ENCODE measurements around the gene RHBDF1. TPM values are rescaled to one million over a fixed set of nuclear protein-coding genes. Genes with fewer than 3 reads are reported as not detected.

The RHBDF1 gene
- total and polyA plus RNA-seq, 10 donors, result 6.5 to 23.0 (median 10.6) TPM

DNA sequence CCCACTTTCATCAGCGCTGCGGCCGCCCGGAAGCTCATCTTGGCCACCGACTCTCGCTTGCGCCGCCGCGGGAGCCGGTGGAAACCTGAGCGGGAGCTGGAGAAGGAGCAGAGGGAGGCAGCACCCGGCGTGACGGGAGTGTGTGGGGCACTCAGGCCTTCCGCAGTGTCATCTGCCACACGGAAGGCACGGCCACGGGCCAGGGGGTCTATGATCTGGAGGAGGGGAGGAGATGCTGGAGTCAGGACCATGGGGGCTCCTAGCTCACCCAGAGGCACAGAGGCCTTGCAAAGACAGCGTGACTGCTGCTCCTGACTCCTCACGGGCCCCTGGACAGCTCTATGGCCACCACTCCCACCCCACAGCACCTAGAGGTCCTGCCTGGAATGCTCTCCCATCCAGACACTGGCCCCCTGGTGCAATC lies 9.5 kb downstream of the RHBDF1 start:
- H3K4me3 ChIP-seq, result no peak overlapping the region
- DNase-seq, result peak; percentile 51
- H3K27me3 ChIP-seq (replicated peaks in 1 of 7), result no peaks in the 10 kb centered on the region
- no peaks in the 10 kb centered on the region for H3K9me3 ChIP-seq
- no peak overlapping the region for H3K27ac ChIP-seq
- H3K36me3 ChIP-seq, result peaks cover 0 to 63% (median 9%) of the 10 kb centered on the region in 6 donors
- no peak for TF ChIP-seq POLR2A (IDR thresholded peaks at IDR 0.05)
- TF ChIP-seq, protein P1, sequence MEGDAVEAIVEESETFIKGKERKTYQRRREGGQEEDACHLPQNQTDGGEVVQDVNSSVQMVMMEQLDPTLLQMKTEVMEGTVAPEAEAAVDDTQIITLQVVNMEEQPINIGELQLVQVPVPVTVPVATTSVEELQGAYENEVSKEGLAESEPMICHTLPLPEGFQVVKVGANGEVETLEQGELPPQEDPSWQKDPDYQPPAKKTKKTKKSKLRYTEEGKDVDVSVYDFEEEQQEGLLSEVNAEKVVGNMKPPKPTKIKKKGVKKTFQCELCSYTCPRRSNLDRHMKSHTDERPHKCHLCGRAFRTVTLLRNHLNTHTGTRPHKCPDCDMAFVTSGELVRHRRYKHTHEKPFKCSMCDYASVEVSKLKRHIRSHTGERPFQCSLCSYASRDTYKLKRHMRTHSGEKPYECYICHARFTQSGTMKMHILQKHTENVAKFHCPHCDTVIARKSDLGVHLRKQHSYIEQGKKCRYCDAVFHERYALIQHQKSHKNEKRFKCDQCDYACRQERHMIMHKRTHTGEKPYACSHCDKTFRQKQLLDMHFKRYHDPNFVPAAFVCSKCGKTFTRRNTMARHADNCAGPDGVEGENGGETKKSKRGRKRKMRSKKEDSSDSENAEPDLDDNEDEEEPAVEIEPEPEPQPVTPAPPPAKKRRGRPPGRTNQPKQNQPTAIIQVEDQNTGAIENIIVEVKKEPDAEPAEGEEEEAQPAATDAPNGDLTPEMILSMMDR (IDR thresholded peaks at IDR 0.05 in 8 of 11, conservative IDR thresholded peaks at IDR 0.05 in 3 of 11), result no peak
- no peak for TF ChIP-seq POLR2AphosphoS5 (IDR thresholded peaks at IDR 0.05)
- peaks cover 0 to 26% (median 11%) of the 10 kb centered on the region in 6 donors for H3K4me1 ChIP-seq
- 93 to 97% (median 97%) methylated on average over 19 to 21 of the region's 21 CpGs for WGBS, 5 donors
- intact Hi-C loops (cut with DNase I; ENCODE audit: low total_unique reads), result no loop called here

DNA sequence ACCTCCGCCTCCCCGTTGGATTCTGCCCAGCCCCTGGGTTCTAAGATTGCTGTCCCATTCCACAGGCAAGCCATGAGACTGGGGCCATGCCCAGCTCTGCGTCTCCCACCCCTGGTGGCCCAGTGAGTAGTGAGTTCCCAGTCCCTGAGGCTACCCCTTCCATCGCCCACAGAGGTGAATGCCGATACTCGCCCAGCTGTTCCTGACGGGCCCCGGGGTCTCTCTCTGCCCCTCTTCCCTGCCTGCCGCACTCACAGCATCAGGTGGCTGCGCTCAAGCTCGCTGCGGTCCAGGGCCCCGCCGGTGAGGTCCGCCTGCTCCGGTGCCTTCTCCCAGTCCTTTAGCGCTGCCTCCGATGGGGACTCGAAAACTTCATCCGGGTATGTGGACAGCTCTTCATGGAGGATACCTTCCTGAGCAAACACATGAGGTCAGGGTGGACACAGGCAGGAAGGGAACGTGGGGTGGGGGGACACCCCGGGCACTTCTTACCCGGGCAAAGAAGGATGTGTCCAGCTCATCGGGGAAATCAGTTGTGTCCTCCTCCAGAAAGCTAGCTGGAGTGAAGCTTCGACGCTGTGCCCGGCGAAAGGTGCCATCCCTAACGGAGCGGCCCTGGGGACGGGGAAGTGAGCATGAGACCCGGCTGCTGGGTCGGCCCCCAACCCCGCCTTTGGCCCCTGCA lies 10.0 kb downstream of the RHBDF1 start:
- TF ChIP-seq, protein P1 (IDR thresholded peaks at IDR 0.05 in 8 of 11, conservative IDR thresholded peaks at IDR 0.05 in 3 of 11), result no peak
- TF ChIP-seq POLR2A (IDR thresholded peaks at IDR 0.05), result no peak
- TF ChIP-seq POLR2AphosphoS5 (IDR thresholded peaks at IDR 0.05), result no peak
- H3K9me3 ChIP-seq, result no peaks in the 10 kb centered on the region
- intact Hi-C loops (cut with DNase I; ENCODE audit: low total_unique reads), result no loop called here
- 92 to 96% (median 94%) methylated on average over 33 to 34 of the region's 34 CpGs for WGBS, 5 donors
- peaks cover 0 to 68% (median 13%) of the 10 kb centered on the region in 6 donors for H3K36me3 ChIP-seq
- peak; percentile 68 for DNase-seq
- no peak overlapping the region for H3K4me3 ChIP-seq
- no peaks in the 10 kb centered on the region for H3K27me3 ChIP-seq (replicated peaks in 1 of 7)
- H3K4me1 ChIP-seq, result peaks cover 0 to 21% (median 11%) of the 10 kb centered on the region in 6 donors
- H3K27ac ChIP-seq, result no peak overlapping the region

DNA sequence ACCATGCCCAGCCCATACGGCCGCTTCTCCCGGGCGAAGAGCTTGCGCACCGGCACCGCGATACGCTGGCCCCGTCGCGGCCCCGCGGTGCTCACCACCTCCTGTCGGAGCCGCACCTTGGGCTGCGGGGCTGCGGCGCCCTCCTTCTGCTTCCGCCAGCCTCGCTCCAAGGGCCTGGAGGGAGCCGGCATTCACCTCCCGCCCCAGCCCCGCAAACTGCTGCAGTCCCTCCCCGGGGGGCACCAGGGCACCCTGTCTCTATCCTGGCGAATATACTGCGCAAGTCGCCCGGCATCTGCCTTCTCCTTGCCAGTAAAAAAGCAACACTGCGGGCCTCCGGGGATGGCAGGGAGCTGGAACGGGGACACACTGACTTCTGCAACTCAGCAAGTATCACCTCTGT lies 10.6 kb downstream of the RHBDF1 start:
- intact Hi-C loops (cut with DNase I; ENCODE audit: low total_unique reads), result no loop called here
- Histone ChIP-seq H3K27me3 (replicated peaks in 1 of 7) (no peaks in the 10 kb centered on the region), H3K36me3 (peaks cover 0 to 74% (median 18%) of the 10 kb centered on the region in 6 donors), H3K27ac (no peak overlapping the region), H3K9me3 (no peaks in the 10 kb centered on the region), H3K4me3 (no peak overlapping the region), H3K4me1 (peaks cover 0 to 18% (median 11%) of the 10 kb centered on the region in 6 donors)
- TF ChIP-seq POLR2A (IDR thresholded peaks at IDR 0.05) (no peak), POLR2AphosphoS5 (IDR thresholded peaks at IDR 0.05) (no peak)
- TF ChIP-seq, protein P1 (IDR thresholded peaks at IDR 0.05 in 8 of 11, conservative IDR thresholded peaks at IDR 0.05 in 3 of 11), result no peak
- 94 to 96% (median 95%) methylated on average over 25 to 32 of the region's 32 CpGs for WGBS, 5 donors
- DNase-seq, result peak; percentile 47
